GF-D8 (cell line): Measurements from ENCODE around the gene CNIH3.

Experiments
- DNase-seq: peaks from one replicate; lab custom pipeline; 2025; lab: John Stamatoyannopoulos, UW

CNIH3 gene

DNA sequence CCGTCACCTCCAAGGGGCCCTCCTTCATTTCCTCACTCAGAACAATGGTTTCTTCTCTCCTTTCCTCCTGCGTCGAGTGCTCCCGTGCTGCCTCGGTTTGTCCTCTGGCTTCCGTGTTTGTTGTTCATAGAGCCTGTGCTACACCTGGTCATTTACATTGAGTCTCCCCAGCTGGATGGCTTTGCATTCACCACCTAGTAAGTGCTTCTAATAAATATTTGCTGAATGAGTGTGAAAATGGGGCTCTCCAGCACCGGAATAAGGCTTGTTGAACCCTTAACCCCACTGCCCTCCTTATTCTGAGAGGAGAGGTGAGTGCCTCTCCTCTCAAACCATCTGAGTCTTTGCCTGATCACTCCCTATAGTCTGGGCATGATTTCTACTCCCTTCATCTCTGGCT is 104.9 kb downstream of the CNIH3 start:
- no peak for DNase-seq

DNA sequence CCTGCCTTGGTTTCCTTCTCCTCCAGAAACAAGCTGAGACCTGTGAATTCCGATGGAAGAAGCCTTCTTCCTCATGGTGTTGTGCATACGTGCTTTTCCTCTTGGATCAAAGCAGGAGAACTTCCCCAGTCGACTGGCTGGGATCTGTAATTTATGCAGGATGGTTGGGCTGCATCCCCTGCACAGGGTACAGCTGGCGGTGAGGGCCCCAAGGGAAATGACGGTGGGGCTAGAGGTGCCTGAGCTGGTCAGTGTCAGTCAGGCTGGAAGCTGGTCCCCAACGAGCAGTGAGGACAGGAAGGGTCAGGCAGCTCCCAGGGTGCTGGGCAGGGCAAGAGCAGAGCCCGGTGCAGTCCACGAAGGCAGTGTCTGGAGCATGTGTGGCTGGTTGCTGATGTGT is 106.7 kb downstream of the CNIH3 start:
- DNase-seq, result no peak

DNA sequence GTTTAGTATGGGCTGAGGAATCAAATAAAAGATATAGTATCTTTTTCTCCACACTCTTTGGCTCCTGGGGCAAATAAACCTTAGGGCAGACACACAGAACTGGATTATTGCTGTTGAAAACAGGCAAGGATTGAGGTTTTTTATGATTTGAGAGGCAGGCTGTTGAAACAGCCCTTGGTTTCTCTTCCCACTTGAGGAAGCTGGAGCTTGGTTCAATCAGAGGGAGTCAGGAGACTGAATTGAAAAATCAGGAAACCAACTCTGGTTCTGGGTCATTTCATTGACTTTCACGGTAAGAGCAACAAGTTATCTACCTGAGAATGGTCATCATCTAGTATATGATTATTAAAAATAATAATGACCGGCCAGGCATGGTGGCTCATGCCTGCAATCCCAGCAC is 108.4 kb downstream of the CNIH3 start:
- DNase-seq, result no peak

DNA sequence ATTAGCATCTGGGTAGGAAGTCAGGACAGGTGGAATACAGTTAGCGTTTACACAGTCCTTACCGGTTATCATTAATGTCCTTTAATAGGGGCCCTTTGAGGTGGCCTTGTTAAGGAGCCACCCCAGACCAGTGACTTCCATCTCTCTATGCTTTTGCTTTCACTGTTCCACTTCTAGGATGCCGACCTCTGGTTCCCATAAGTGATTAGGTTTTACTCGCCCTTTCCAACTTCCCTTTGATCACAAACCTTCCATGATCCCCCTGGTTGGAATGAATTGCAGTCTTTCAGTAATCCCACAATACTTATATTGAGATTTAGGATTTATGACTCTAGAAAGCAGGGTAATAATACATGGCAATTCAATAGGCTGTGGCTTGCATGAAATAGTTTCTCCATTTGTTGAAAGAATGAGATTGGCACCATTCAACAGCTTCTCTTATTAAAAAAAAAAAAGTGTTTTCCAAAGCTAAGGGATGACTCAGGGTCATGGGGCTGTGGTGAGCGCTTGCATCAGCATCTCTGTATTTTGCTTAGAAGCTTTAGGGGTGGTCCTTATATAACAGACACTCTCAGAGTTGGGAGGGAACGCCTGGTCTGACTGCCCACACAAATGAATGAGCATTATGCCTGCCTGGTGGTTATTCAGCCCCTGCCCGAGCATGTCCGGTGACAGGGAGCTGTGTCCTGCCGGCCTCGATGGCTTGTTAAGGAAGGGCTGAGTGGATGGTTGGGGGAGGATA is 110.5 kb downstream of the CNIH3 start:
- no peak for DNase-seq

DNA sequence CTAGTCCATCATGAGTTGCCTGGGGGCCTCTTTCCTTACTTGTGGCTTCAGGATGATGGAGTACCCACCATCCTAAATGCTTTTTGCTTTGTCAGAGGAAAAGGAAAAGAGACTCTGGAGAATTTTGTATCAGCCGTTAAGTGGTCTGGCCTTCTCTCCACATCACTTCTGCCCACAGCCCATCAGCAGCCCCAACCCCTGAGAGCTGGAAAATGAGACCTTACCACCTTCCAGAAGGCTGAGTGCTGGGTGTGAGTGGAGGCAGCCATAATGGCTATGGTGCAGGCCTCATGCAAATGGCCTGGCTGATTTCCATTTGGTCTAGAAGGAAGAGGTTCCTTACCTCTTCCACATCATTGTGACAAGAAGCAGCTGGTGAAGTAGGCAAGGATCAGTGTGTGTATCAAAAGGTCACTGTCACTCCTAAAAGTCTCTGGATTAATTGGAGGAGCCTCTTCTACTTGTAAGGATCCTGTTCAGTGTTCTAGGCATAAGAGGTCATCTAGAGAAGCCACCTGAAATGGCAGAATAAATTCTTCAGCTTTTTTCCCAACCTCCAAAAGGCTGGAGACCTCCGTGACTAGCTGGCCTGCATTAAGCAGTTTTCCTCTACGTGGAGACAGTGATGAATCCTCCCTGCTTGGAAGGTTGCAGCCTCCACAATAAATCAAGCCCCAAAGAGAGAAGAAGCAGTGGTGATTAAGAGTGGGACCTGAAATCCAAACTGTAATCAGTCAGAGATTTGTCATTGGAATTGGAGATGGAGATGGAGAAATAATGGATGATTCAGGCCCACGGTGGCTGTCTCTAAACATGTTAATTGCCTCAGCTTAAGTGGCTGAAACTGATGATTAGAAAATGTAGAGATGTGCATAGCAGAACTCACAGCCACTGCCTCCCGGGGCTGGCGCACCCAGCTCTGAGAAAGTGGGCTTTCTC is 111.5 kb downstream of the CNIH3 start:
- DNase-seq, result no peak

DNA sequence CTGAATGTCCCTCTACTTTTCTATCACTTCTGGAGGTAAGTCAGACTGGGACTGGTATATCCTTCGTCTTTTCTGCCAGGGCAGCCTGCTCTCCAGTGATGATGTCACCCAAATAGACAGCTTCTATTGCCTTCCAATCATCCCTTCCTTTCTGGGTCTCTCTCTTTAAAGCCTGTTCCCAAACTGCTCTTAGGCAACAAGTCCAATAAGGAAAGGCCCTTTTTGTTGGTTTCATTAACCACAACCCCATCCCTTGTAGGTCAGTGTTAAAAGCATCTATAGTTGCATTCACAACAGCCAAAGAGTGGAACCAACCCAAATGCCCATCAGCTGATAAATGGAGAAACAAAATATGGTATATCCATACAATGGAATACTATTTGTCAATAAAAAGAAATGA is 114.4 kb downstream of the CNIH3 start:
- DNase-seq, result no peak

DNA sequence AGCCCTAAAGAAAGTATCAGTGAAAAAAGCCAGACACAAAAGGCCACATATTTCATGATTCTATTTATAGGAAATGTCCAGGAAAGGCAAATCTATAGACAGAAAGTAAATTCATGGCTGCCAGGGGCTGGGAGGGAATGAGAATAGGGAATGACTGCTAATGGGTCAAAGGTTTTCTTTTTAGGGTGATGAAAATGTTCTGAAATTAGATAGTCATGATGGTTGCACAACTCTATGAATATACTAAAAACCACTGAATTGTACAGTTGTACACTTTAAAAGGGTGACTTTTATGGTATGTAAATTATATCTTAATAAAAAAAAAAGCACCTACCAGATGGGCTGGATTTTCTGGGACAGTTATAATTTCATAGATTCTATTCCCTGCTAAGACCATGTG is 114.8 kb downstream of the CNIH3 start:
- DNase-seq, result no peak

DNA sequence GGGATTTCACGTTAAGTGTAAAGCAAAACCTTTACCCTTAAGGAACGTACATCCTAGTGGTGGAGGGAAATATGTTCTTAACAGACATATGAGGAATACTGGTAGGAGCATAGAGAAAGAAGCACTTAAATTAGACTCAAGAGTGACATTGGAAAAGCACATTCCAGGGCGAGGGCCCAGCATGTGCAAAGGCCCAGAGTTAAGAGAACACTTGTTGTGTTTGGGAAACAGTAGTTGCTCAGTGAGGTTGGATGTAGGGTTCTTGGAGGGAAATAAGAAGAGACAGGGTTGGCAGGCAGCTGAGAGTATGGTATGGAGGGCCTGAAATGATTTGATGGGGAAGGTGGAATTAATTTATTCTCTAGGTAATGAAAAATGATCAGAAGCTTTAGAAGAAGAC is 115.5 kb downstream of the CNIH3 start:
- DNase-seq, result no peak

DNA sequence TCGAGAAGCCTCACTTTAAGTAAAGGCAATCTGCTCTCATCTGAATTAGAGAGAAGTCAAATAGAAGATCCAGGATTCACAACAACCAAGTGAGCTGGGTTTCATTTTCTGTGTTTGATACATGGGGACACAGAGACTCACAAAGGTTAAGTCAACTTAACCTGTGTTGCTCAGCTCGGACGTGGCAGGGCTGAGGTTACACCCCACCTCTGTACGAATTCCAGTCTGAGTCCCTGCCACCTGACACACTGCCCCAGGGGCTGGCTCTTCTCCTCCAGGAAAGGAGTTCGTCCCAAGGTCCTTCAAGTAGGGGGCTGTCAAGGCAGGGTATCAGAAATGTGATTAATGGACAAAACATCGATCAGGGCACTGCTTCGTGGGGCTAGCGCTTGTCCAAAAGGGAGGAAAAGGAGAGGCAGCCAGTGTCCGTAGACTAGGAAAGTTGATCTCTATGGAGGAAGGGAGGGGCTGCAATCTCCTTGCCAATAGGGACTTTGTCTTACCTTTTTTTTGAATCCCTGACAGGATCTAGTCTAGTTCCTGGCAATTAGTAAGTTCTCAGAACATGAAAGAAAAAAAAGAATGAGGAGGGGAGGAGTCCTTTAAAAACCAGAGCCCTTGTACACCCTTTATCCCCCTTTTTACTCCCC is 116.4 kb downstream of the CNIH3 start:
- no peak for DNase-seq

DNA sequence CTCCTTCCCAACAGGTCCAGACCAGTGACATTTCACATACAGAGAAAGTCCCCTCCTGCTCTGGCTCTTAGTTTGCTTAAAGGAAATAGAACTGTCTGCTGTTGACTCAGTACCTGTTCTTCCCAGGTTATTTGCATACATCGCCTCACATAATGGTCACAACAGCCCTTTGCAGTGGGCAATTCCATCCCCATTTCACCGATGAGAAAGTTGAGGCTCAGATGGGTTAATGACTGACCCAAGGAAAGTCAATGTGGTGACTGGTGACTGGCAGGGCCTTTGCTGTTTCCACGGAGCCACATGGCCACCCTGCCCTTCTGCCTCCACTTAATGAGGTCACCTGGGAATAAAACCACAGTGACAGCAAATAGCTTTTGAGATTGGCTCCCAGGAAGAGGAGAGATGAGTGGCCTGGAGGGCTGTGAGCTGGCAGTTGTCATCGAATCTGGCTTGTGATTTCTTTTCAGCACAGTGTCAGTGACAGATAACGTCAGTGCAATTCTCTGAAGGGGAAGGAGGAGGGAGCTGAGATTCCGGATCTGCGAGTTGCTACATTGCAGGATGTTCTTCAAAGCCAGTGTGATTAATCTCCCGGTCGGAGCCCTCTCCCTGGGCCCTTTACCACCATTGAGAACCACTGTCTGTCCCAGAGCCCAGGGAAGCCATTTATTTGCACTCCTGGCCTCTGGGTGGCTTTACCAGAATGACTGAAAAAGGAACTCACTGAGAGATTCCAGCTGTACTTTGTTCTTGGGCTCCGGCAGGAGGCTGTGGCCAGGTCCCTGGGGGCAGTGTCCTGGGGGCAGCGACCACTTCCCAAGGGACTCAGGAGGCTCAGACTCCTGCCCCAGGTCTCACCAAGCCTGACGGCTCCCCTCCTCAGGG is 117.2 kb downstream of the CNIH3 start:
- no peak for DNase-seq

DNA sequence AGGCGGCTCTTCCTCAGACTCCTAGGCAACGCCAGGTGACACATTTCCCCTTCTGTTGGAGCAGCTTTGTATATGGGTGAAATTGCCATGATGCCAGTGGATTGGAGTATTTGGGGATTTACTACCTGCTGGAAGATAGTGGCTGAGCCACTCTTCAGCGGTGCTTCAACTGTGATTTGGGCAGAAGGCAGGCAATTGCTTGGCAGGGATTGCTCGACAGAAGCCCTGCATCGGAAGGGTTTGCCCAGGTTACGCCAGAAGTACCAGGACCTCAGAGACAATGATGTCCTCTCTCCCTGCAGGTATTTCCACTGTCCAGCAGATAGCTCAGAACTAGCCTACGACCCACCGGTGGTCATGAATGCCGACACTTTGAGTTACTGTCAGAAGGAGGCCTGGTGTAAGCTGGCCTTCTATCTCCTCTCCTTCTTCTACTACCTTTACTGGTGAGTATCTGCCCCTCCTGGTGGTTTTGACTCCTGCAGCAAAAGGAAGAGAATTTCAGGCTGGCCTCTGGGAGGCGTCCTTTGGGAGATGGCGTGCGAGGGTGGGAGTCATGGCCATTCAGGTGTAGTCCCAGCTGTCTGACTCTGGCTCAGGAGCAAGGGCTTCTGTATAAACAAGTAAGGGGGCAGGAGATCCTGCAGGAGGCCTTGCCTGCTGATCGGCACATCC is 118.3 kb downstream of the CNIH3 start:
- no peak for DNase-seq

DNA sequence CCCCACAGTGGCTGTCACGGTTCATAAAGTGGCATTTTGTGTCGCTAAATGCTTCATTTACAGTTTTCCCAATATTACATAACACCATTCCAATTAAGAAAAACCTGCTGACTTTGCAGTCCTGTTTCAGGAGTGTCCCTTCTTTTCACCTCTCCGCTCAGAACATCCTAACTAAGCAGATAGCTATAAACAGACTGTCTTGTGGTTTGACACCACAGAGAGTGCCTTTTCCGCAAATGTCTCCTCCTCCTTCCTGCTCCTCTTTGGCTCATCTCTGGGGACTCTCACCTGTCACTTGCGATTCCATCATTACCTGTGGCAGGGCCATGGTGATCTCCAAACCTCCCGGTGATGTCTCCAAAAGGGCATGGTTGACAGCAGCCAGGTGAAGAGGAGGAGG is 119.0 kb downstream of the CNIH3 start:
- no peak for DNase-seq

DNA sequence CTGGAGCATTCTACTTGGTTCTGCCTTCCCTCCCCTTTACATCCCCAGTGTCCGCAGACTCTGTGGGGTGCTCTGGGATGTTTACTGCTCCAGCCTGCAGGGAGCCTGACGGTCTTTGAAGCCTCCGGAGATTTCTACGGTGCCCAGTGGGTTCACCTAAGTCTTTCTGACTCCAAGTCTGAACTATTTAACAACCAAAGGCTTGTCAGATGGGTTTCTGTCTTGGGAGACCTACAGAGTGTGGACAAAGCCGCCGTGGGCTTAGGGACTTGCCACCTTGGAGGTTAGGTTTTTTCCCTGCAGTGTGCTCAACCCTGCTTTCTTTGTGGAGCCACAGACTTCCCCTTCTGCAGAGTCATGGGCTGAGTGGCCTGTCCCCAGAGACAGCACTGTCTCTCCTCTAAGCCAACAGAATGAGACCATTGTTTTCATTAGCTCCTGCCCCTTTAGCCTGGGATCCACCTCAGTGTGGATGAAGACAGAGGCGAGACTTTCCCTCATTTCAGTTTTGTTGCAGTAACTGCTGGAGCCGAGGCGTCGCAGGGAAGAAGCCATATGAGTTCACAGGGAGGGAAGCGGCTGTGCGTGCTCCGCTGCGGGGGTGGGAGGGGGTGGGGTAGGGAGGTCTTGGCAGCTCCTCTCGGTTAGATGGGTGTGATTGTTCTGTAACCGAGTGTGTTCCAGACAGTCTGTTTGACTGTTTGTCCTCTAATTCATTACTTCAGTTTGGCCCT is 120.7 kb downstream of the CNIH3 start:
- no peak for DNase-seq

DNA sequence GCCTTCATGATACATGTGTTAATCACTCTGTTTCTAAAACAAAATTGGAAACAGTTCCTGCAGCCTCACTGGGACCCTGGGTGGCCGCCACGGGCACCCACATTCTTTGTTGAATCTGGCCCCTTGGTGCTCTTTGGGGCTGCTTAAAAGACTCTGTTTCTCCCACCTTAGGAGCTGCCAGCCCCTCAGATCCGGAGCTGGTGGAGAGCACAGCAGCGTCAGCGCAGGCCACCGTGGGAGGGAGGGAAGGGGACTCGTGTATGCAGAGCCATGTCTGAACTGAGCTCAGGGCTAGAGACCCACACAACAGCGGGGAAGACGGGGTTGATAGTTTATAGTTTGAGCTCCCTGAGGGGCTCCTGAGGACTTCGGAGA is 121.2 kb downstream of the CNIH3 start:
- DNase-seq, result no peak

DNA sequence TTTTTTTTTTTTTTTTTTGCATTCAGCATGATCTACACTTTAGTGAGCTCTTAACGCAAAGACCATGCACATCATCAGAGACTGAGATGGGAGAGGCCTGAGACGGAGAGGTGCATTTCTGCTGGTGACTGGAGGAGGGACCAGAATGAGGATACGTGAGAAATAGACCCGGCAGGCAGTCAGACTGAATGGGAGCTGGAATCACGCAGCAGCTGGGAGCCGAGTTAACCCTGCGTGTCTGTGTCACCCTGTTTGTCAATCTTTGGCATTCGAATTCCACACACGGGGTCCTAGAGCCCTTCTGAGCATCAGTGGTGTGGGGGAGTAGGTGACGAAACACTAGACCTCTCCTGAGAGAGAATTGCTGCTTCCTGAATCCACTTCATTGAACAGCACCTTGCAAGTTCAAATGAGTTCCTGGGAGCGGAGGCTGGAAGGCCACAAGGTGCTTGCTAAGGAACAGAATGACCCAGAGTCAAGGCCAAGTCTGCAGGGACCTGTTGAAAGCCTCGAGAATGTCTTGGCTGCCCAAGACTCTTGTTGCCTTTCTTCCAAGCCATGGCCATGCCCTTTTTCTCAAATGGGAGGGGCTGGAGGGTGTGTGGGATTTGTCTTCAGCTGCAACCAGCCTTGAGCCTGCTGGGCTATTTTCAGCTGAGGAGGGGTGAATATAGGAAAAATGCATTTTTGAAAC is 123.3 kb downstream of the CNIH3 start:
- DNase-seq, result no peak

DNA sequence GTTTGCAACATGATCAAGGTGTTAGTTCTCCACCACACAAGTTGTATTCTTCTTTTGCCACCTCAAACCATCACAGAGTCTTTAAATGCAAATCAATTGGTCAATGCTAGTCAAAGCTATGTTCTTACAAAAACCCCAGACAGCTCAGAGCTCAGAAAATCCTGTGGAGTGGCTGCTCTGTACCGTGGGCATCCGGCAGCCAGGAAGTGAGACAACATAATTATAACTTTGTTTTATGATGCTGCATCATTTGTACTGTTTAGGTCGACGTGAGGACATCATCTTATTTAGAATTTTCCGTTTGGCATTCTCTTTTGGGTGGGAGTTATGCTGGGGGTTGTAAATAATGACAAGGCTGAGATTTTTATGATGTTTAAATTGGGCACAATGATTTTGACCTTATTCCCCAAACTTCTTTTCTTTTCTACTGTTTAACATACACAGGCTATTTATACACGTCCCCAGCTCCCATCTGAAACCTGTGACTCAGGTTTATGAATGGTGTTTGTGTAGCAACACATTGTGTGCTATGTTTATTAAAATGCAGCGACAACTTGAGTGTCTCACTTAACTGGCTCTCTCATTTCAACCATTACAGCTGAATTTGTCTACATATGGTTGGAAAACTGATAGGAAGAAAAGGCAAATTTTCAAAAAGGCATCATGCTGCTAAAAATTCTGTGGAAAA is 124.0 kb downstream of the CNIH3 start:
- DNase-seq, result no peak

DNA sequence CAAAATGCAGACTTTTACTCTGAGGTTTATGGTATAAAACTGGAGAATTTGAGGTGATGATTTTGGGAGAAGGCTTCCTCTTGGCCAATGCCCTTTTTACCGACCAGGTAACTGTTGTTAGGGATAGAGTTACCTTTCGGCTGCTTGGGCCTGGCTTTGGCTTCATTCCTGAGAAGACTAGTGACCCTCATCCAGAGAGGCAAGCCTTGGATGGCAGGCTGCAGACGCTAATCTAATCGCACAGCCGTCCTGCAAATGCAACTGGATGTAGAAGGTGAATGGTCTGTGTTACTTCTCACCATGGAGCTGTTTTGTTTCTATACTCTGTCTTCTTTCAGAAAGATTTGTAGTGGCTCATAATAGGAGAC is 124.6 kb downstream of the CNIH3 start:
- no peak for DNase-seq

DNA sequence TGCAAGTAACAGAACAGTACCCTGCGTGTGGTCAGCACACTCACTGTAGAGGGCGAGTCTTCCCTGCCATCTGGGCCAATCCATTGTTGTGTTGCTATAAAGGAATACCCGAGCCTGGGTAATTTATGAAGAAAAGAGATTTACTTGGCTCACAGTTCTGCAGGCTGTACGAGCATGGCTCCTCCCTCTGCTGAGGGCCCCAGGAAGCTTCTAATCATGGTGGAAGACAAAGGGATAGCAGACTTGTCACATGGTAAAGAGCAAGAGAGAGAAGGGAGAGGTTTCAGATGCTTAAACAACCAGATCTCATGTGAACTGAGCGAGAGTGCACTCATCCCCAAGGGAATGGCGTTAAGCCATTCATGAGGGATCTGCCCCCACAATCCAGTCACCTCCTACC is 126.2 kb downstream of the CNIH3 start:
- DNase-seq, result no peak

DNA sequence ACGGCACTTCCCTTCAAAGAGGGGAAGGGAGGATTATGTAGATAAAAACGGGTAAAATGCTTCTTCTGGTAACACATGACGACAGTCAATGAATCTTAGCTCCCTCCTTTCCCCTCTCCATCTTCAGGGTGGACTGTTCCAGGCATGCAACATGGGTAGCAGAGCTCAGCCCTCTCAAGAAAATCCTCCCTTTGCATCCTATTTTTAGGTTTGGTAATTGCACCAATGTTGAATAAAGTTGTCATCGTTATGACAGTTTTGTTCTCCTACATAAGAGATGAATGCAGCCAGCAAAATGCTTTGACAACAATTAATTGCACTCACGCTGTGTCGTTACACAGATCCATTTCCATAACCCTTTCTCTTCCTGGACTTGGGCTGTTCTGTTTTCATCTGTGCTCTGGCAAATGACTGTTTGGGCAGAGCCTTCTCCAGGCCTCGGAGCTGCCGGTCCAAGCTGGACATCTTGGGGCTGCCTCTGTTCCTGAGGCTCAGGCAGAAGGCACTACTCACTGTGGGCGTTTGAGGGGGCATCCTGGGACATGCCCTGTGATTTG is 127.6 kb downstream of the CNIH3 start:
- DNase-seq, result no peak
